HuH-7 (cell line): ENCODE results near the gene RPS6KA6.
"Not testable (repeated sequence)": the region's sequence is repeated elsewhere in the genome, so short reads cannot be mapped to it uniquely, and the experiment has no call there.

ENCODE experiments used
- DNase-seq: peaks from one replicate; pipeline ENCODE4 v3.0.0; 2011; ENCODE audit warnings: low spot score

The RPS6KA6 gene

DNA sequence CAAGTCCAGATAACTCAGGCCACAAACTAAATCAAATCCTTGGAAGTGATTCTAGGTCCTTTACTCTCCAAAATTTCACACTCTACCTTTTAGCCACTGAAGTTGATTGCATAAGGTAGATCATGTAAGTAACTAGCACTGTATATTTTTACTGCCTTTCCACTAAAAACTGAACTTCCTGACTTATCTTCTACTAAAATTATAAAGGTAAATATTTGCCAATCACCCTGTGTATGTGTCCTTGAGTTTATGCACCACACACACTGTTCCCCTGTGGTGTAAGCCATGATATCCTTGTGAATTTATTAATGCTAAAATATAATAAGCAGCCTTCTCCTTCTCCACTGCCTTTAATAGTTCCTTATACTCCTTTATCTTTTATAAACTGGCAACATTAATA is 25.6 kb downstream of the RPS6KA6 start:
- DNase-seq, result no peak

DNA sequence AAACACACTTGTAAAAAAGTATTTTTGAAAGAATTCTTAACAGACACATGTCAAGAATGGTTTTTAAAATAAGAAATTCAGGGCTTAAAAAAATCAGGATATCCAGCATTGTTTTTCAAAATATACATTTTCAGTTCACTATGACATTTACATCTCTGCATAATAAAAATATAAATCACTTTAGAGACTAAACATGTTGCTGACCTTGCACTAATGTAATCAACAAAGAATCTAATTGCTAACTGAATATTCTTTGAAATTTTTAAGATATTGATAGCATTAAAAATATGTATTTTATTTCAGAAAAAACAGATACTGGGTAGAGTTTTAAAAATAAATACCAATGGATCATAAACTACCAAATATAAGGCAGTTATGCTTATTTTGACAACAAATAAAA is 26.4 kb downstream of the RPS6KA6 start:
- no peak for DNase-seq

DNA sequence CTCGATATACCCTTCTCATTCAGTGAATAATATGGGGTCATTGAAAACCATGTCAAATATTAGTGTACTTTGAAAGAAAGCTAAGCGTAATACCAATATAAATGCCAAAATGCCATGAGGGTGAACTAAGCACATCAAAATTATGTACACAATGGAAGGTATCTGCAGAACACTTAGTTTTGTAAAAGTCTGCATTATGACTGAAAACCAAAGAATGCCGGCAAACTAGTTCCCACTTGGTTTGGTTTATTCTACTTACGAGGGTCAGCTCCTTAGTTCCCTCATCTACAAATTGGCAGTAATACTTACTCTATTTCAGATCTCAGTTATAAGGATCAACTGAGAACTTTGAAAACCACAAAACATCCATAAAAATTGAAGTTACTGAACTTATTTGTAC is 27.3 kb downstream of the RPS6KA6 start:
- DNase-seq, result no peak

- DNase-seq, result no peak
Measured at GRCh38 chrX:84156821-84157220, 31.2 kb downstream of the RPS6KA6 start.

GRCh38 chrX:84155938-84156337 is 32.1 kb downstream of the RPS6KA6 start:
- no peak for DNase-seq

GRCh38 chrX:84153538-84153937 is 34.5 kb downstream of the RPS6KA6 start:
- no peak for DNase-seq

DNA sequence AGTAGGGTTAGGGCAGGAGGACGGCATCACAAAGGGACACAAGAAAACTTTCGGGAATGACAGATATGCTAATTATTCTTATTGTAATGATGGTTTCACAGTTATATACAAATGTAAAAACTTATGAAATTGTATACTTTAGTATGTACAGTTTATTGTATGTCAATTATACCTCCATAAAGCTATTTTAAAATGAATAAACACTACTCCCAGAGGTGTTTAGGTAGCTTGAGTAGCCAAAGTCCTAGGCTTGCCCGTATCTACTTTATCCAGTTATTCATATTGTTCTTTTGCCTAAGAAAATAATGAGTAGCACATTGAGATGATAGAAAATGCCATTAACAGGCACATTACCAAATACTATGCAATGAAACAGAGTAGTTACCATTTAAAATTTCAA is 43.0 kb downstream of the RPS6KA6 start:
- DNase-seq, result no peak

DNA sequence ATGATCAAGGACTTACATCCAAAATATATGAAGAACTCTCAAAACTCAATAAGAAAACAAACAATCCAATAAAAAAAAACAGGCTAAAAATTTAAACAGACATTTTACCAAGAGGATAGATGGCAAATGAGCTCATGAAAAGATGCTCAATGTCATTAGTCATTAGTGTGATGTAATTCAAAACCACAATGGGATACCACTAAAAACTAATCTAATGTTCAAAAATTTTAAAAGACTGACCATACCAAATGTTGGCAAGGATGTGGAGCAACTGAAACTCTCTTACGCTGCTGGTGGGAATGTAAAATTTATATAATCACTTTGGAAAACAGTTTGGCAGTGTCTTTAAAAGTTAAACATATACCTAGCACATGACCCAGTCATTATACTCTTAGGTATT is 43.7 kb downstream of the RPS6KA6 start:
- DNase-seq, result no peak

DNA sequence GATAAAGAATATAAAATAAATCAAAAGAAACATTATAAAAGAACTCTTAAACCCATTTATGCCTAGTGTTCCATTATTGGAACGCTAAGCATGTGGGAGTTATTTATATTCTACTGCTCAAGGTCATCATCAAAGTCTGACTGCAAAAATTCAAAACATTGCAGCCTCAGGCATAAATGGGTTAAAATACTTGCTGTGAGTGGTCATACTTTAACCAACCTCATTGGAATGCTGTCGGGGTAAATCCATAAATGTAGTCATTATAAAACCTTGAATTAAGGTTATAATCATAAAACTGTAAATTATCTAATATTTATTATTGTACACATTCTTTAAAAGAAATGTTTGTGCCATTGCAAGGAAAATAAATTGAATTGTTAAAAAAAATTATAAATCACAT is 55.0 kb downstream of the RPS6KA6 start:
- DNase-seq, result no peak

DNA sequence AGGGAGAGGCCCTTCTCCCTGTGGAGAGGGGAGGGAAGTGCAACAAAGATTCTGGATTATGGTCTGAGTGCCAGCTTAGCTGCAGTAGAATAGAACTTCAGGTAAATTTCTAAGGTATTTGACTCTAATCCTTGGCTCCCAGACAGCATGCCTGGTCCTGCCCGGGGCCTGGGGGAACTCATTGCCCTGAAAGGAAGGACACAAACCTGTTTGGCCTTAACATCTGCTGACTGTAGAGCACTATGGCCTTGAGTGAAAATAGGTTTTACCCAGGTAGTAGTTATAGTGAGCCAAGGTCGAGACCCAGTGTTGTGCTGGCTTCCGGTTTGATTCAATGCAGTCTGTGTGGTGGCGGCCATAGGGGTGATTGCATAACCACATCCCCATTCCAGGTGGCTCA is 64.4 kb downstream of the RPS6KA6 start:
- DNase-seq, result no peak

DNA sequence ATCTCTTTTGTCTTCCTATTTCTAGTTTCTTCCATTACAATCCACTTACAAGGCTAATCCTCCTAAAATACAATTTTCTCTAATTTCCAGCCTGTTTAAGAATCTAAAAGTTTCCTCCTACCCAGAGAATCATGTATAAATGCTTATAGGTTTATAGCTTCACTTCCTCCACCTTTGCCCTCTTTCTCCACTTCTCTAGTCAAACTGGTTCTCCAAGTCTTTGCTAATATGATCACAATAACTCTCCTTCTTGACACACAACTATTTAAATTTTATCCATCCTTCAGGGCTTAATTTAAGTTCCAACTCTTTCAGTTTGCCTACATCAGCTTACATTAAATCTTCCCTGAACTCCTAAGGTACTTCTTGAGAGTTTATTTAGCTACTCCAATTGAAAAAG is 69.2 kb downstream of the RPS6KA6 start:
- DNase-seq, result no peak

GRCh38 chrX:84118315-84118714 is 69.7 kb downstream of the RPS6KA6 start:
- no peak for DNase-seq

DNA sequence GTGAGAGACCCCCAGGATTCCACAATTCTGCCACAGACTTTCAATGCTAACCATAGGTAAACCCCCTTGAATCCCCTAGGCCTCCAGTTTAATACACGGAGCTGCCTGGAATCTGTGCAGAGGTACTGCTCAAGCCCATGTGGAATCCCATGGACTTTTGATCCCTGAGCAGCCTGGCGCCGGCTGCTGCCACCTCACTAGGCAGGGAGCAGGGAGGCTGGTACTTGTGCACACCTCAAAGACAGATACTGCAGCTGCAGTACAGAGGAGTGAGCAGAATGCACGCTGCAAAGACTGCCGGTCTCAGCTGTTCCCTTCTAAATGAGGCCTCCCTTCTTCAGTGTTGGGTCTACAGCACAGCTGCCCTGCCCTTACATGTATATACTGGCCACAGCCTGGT is 79.4 kb downstream of the RPS6KA6 start:
- no peak for DNase-seq

DNA sequence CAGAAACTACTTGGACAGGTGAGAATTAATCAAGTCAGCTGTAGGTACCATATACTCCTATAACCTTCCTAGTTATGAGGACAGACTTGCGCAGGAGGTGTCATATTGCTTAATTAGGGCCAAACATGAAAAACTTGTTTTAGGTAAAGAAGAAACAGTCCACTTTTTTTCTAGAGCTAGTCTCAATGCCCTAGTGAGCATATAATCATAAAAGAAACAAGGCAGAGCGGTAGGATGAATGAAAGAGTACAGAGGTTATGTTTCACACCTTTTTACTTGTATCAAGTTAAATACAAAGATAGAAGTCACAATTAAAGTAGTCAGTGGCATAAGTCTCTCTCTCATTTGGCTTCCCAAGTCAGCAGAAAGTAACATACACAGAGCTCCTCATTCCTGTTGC is 88.9 kb downstream of the RPS6KA6 start:
- no peak for DNase-seq

- not testable (repeated sequence) for DNase-seq
Measured at GRCh38 chrX:84079479-84080197, 108.4 kb downstream of the RPS6KA6 start.

GRCh38 chrX:84078991-84079390 is 109.0 kb downstream of the RPS6KA6 start:
- DNase-seq, result no peak

GRCh38 chrX:84064814-84065213 is 123.2 kb downstream of the RPS6KA6 start:
- no peak for DNase-seq

DNA sequence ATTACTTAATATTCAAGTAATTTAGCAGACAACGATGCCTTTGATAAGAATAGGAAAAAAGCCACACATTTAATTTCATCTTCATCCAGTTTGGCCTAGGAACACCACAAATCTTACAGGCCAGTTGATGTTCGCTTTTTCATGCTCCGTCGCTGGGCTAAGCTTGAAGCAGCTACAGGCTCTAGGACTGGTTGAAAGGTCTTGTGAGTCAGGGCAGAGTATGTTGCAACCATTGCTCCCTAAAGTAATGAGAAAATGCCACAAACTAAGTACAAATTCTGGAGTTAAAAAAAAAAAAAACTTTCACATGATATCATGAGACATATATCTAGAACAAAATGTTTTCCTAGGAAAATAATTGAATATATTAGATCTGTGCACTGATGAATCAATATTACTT is 123.8 kb downstream of the RPS6KA6 start:
- no peak for DNase-seq

DNA sequence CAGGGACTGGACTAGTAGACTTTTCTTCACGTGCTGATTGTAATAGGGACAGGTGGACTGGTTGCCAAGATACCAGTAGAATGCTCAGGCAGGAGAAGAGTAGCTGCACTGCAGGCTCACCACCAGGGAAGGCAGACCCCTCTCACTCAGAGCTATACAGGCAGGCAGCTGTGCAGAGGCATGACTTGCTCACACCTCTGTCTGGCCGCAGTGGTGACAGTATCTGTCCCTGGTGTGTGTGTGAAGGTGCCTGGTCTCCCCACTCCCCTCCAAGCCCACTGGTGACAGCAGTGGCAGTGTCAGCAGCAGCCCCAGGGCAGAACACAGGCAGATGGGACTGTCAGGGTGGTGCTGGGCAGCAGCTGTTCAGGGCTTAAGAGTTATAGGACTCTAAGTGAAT is 140.7 kb downstream of the RPS6KA6 start:
- DNase-seq, result no peak

DNA sequence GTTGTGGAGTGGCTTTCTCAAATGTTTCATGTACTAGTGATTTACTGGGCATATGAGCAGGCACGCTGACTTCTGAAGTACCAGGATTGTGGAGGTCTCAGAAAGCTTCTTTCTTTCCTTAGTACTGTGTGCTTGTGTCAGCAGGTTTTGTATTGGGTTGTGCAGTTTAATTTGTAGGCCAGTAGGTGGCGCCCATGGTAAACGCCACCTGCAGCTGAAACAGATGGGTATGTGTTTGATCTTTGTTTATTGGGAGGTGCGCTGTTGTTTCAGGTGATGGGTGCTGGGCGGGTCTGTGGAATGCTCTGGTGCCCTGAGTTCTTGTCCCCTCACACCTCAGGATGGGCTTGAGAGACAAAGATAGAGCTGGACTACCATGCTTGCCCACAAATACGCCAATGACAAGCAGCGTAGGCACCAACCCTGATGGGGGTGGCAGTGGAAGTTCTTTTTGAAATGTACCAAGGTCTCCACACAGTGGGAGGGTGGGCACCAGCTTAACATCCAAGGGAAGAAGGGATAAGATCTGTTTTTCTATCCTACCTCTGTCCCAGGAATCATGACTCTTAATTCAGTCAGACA is 141.5 kb downstream of the RPS6KA6 start:
- no peak for DNase-seq

DNA sequence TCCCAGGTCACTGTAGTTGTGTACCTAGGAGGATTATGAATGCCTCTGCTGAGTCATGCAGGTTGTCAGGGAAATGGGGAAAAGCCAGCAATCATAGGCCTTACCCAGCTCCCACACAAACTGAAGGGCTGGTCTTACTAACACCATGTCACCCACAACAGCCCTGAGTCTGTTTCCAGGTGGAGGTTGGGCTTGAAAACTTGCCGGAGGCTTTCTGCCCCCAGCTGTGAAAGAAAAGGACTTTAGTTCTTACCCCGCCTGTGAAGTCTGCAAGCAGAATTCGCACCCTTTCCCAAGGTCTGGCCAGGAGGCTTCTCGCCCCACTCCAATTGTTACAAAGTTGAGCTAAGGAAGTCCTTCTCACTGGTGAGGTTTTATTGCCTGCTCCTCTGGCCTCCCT is 143.9 kb downstream of the RPS6KA6 start:
- DNase-seq, result no peak
